ENCODE results near the gene GIT2.

The GIT2 gene

GRCh38 chr12:109983432-109984142 lies 12.6 kb downstream of the GIT2 start:
- no peak overlapping the region for H3K4me2 ChIP-seq (ENCODE audit: insufficient read depth, low read length)
- no peak overlapping the region for H3K4me3 ChIP-seq (ENCODE audit: low read depth in 1 of 2, low read length in 2 of 2)
- no peak for DNase-seq
- H3K9ac ChIP-seq (ENCODE audit: low read depth, low read length): no peak overlapping the region
- H2AFZ ChIP-seq (ENCODE audit: low read depth, low read length): no peak overlapping the region
- TF ChIP-seq CTCF (IDR thresholded peaks at IDR 0.05; ENCODE audit: borderline replicate concordance, extremely low read depth, low read length, poor library complexity, severe bottlenecking) (no peak), EZH2 (IDR thresholded peaks at IDR 0.05; ENCODE audit: borderline replicate concordance, low read depth, low read length, severe bottlenecking) (no peak)
- no peak overlapping the region for H3K27ac ChIP-seq (ENCODE audit: low read length)
- no peak for ATAC-seq (ENCODE audit: insufficient read depth, low read depth)
- no peaks in the 10 kb centered on the region for H3K27me3 ChIP-seq (ENCODE audit: insufficient read depth, low read length, poor library complexity)
- no peaks in the 10 kb centered on the region; the same call in 1 of the 2 replicates for H3K79me2 ChIP-seq (ENCODE audit: insufficient read depth, low read length)
- H3K36me3 ChIP-seq (ENCODE audit: insufficient read depth, low read length): peaks cover 86% of the 10 kb centered on the region
- no peaks in the 10 kb centered on the region for H3K4me1 ChIP-seq (ENCODE audit: insufficient read depth, low read length)
- H3K9me3 ChIP-seq (ENCODE audit: insufficient read depth, low read length, severe bottlenecking): no peaks in the 10 kb centered on the region
- no peaks in the 10 kb centered on the region for H4K20me1 ChIP-seq (ENCODE audit: insufficient read depth, low read length)

- no peak overlapping the region for H3K4me3 ChIP-seq (ENCODE audit: low read depth in 1 of 2, low read length in 2 of 2)
- H3K9ac ChIP-seq (ENCODE audit: low read depth, low read length): no peak overlapping the region
- no peaks in the 10 kb centered on the region for H3K27me3 ChIP-seq (ENCODE audit: insufficient read depth, low read length, poor library complexity)
- DNase-seq: no peak
- H3K36me3 ChIP-seq (ENCODE audit: insufficient read depth, low read length): peaks cover 87% of the 10 kb centered on the region
- H4K20me1 ChIP-seq (ENCODE audit: insufficient read depth, low read length): no peaks in the 10 kb centered on the region
- H3K4me1 ChIP-seq (ENCODE audit: insufficient read depth, low read length): no peaks in the 10 kb centered on the region
- no peaks in the 10 kb centered on the region for H3K79me2 ChIP-seq (ENCODE audit: insufficient read depth, low read length)
- no peak overlapping the region for H2AFZ ChIP-seq (ENCODE audit: low read depth, low read length)
- no peaks in the 10 kb centered on the region for H3K9me3 ChIP-seq (ENCODE audit: insufficient read depth, low read length, severe bottlenecking)
- no peak for ATAC-seq (ENCODE audit: insufficient read depth, low read depth)
- H3K27ac ChIP-seq (ENCODE audit: low read length): no peak overlapping the region
- TF ChIP-seq EZH2 (IDR thresholded peaks at IDR 0.05; ENCODE audit: borderline replicate concordance, low read depth, low read length, severe bottlenecking) (no peak), CTCF (IDR thresholded peaks at IDR 0.05; ENCODE audit: borderline replicate concordance, extremely low read depth, low read length, poor library complexity, severe bottlenecking) (no peak)
- H3K4me2 ChIP-seq (ENCODE audit: insufficient read depth, low read length): no peak overlapping the region
Observed at GRCh38 chr12:109982210-109982609, 14.0 kb downstream of the GIT2 start.

GRCh38 chr12:109981311-109981710 lies 14.9 kb downstream of the GIT2 start:
- Histone ChIP-seq H3K9me3 (ENCODE audit: insufficient read depth, low read length, severe bottlenecking) (no peaks in the 10 kb centered on the region), H3K9ac (ENCODE audit: low read depth, low read length) (no peak overlapping the region), H3K27me3 (ENCODE audit: insufficient read depth, low read length, poor library complexity) (no peaks in the 10 kb centered on the region), H3K79me2 (ENCODE audit: insufficient read depth, low read length) (no peaks in the 10 kb centered on the region), H3K4me2 (ENCODE audit: insufficient read depth, low read length) (no peak overlapping the region), H3K36me3 (ENCODE audit: insufficient read depth, low read length) (peaks cover 94% of the 10 kb centered on the region), H3K27ac (ENCODE audit: low read length) (no peak overlapping the region), H3K4me1 (ENCODE audit: insufficient read depth, low read length) (no peaks in the 10 kb centered on the region), H4K20me1 (ENCODE audit: insufficient read depth, low read length) (no peaks in the 10 kb centered on the region), H3K4me3 (ENCODE audit: low read depth in 1 of 2, low read length in 2 of 2) (no peak overlapping the region), H2AFZ (ENCODE audit: low read depth, low read length) (no peak overlapping the region)
- no peak for TF ChIP-seq CTCF (IDR thresholded peaks at IDR 0.05; ENCODE audit: borderline replicate concordance, extremely low read depth, low read length, poor library complexity, severe bottlenecking)
- TF ChIP-seq EZH2 (IDR thresholded peaks at IDR 0.05; ENCODE audit: borderline replicate concordance, low read depth, low read length, severe bottlenecking): no peak
- DNase-seq (no peak), ATAC-seq (ENCODE audit: insufficient read depth, low read depth) (peak; percentile 64; the same call in 1 of the 3 replicates)
